Parathyroid adenoma (tissue), 2 donors: ENCODE measurements around the gene SLC51B.

Experiments
- H2AFZ ChIP-seq: fragments of 300-600 bp; sonication (generic); one replicate; pipeline ENCODE4 v1.7.0; 2017; ENCODE audit warnings: antibody characterized with exemption, mild to moderate bottlenecking
- H3K27ac ChIP-seq: fragments of 300-600 bp; sonication (generic); one replicate; pipeline ENCODE4 v1.7.0; 2017
- H3K27me3 ChIP-seq: fragments of 300-600 bp; sonication (generic); one replicate; pipeline ENCODE4 v1.7.0; 2017; ENCODE audit warnings: low read length; ENCODE audit not compliant: control insufficient read depth, insufficient read depth
- H3K36me3 ChIP-seq: fragments of 300-600 bp; sonication (generic); one replicate; pipeline ENCODE4 v1.7.0; 2017; ENCODE audit warnings: low read length; ENCODE audit not compliant: control insufficient read depth, insufficient read depth
- H3K4me1 ChIP-seq: fragments of 300-600 bp; sonication (generic); one replicate; pipeline ENCODE4 v1.7.0; 2017; ENCODE audit warnings: control low read depth
- H3K4me2 ChIP-seq: fragments of 300-600 bp; sonication (generic); one replicate; pipeline ENCODE4 v1.7.0; 2017; ENCODE audit warnings: low read length
- H3K4me3 ChIP-seq: fragments of 300-600 bp; sonication (generic); one replicate; pipeline ENCODE4 v1.7.0; 2017; ENCODE audit warnings: low read depth, low read length
- H3K79me2 ChIP-seq: fragments of 300-600 bp; sonication (generic); one replicate; pipeline ENCODE4 v1.7.0; 2017; ENCODE audit warnings: control low read depth
- H3K9ac ChIP-seq: fragments of 300-600 bp; sonication (generic); one replicate; pipeline ENCODE4 v1.7.0; 2017; ENCODE audit warnings: mild to moderate bottlenecking
- H3K9me3 ChIP-seq: fragments of 300-600 bp; sonication (generic); one replicate; pipeline ENCODE4 v1.7.0; 2017; ENCODE audit warnings: low read length; ENCODE audit not compliant: control insufficient read depth
- TF ChIP-seq, protein P1 (sequence below): fragments of 300-600 bp; sonication (generic); IDR thresholded peaks from one replicate; pipeline ENCODE4 v1.7.0; 2017; ENCODE audit warnings: antibody characterized with exemption, mild to moderate bottlenecking
- donor health status: primary hyperparathyroidism.

SLC51B gene

DNA sequence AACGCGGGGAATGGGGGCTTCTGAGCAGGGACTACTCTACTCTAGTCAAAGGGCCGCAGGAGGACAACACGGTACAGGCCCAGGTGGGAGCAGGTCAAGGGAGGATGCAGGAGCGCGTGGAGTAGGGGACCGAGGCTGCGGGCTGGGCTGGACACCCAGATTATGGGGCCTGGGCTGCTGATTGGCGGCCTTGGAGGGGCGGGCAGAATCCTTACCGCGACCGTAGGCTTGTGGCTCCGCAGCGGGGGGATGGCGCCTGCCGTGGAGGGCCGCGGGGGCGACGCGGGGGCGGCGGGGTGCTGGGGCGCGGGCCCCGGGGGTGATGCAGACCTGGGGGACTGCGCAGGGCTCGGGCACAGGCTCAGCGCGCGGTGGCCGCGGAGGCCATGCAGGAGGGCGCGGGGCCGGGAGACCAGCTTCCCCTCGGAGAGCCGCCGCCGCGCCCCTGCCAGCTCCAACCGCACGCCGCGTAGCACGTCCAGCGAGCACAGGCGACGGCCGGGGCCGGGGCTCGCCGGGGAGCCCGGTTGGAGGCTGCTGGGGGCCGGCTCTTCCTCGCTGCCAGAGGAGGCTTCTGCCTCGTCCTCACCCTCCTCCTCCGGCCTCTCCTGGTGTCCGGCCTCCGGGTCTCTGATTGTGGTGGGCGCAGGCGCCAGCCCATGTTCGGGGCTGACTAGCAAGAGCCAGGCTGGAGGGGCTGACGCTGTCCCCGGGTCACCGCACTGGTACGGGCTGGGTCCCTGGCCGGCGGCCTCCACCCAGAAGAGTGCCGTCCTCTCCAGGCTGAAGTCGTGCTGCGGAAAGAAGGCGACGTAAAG lies 56.9 kb downstream of the SLC51B start:
- TF ChIP-seq, protein P1, sequence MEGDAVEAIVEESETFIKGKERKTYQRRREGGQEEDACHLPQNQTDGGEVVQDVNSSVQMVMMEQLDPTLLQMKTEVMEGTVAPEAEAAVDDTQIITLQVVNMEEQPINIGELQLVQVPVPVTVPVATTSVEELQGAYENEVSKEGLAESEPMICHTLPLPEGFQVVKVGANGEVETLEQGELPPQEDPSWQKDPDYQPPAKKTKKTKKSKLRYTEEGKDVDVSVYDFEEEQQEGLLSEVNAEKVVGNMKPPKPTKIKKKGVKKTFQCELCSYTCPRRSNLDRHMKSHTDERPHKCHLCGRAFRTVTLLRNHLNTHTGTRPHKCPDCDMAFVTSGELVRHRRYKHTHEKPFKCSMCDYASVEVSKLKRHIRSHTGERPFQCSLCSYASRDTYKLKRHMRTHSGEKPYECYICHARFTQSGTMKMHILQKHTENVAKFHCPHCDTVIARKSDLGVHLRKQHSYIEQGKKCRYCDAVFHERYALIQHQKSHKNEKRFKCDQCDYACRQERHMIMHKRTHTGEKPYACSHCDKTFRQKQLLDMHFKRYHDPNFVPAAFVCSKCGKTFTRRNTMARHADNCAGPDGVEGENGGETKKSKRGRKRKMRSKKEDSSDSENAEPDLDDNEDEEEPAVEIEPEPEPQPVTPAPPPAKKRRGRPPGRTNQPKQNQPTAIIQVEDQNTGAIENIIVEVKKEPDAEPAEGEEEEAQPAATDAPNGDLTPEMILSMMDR, result no peak
- no peak overlapping the region for H3K4me3 ChIP-seq
- no peak overlapping the region for H2AFZ ChIP-seq
- H3K27me3 ChIP-seq, result no peaks in the 10 kb centered on the region
- no peak overlapping the region for H3K4me2 ChIP-seq
- no peaks in the 10 kb centered on the region for H3K36me3 ChIP-seq
- H3K9ac ChIP-seq, result no peak overlapping the region
- H3K4me1 ChIP-seq, result no peaks in the 10 kb centered on the region
- H3K9me3 ChIP-seq, result no peaks in the 10 kb centered on the region
- no peaks in the 10 kb centered on the region for H3K79me2 ChIP-seq
- no peak overlapping the region for H3K27ac ChIP-seq

DNA sequence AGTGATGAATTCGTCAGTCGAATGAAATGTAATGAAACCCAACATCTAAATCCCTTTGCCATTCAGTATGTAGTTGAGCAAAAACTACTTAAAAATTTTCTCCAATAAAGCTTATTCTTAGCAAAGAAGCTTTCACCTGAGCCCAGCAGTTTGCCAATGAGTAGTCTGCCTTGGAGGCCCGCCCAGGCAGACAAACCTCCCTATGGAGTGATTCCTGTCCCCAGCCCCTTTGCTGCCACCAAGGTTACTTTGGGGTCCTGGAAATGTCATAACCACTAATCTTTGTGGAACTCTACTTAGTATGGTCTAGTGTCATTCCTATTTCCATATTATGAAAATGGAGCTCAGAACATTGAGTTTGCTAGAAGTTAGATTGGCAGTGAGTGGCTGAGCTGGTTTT lies 57.7 kb downstream of the SLC51B start:
- H3K79me2 ChIP-seq, result no peaks in the 10 kb centered on the region
- H3K4me2 ChIP-seq, result no peak overlapping the region
- H2AFZ ChIP-seq, result no peak overlapping the region
- H3K27me3 ChIP-seq, result no peaks in the 10 kb centered on the region
- no peak overlapping the region for H3K4me3 ChIP-seq
- H3K9me3 ChIP-seq, result no peaks in the 10 kb centered on the region
- no peak overlapping the region for H3K27ac ChIP-seq
- H3K4me1 ChIP-seq, result no peaks in the 10 kb centered on the region
- TF ChIP-seq, protein P1, result no peak
- no peak overlapping the region for H3K9ac ChIP-seq
- H3K36me3 ChIP-seq, result no peaks in the 10 kb centered on the region
